ENCODE results near the gene COL4A1.

COL4A1 gene

DNA sequence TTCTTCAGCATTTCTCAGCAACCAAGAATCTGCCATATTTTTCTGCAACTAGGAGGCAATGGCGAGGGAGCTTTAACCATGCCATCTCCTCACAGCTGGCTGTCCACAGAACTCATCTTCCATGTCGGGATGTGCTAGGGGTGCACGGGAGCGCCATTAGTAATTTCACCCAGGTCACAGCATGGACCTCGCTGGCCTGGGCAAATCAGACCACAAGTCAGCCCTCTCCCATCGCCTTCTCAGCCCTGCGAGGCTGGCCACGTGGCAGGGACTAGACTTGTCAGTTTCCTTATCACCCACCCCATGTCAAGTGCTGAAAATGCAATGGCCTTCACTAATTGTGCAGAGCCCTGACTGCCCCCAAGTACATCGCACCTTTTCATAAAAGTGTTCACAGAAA, 15.7 kb downstream of the COL4A1 start:
- DNase-seq, result no peak

DNA sequence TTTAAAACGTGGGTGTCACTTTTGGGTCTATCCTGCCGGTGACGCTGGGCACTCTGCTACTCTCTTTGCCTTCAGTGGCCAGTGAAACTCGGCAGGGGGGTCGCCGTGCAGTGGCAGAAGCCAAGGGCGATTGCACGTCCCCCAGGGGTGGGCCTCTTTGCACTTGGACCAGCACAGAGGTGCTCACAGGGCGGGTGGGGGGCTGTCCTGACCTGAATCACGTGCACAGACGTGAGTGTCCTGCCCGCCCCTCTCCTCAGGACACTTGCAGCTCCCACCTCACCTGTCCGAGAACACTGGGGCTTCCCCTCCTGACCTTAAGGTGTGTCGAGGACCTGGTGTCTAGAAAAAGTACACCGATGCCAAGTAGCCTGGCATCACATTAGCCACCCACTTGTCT, 16.1 kb downstream of the COL4A1 start:
- DNase-seq, result no peak

DNA sequence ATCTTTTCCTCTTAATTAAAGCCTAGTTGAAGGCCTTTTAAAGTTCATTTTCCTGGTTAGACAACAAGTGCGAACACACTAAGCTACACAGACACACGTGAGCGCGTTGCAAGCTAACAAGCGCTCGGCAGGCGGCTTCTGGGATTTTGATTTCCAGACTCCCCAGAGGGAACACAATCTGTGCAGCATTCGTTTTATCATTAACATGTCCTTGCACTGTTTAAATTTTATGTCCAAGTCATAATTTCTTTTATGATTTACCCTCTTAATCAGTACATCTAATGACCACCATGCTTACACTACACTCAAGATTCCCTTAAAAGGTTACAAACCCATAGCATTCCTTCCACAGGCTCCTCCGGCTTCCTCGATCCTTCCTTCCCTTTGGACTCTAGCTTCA, 16.8 kb downstream of the COL4A1 start:
- DNase-seq, result no peak

DNA sequence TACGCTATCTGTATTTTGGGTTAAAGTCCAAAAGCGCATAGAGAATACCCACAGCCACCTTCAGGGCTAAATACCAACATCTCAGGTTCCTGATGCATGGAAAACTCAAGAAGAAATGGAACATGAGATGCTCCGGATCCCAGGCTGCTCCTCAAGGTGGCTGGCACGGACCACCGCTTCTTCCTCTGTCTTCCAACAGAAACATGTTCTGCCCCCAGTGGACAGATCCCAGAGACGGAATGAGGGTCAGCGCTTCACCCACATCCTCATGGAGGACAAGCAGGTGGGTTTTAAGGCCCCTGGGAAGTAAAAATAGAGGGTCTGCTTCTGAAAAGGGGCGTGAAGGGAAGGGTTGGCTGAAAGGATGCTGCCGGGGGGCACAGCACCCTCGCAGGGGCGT, 17.3 kb downstream of the COL4A1 start:
- DNase-seq, result no peak

DNA sequence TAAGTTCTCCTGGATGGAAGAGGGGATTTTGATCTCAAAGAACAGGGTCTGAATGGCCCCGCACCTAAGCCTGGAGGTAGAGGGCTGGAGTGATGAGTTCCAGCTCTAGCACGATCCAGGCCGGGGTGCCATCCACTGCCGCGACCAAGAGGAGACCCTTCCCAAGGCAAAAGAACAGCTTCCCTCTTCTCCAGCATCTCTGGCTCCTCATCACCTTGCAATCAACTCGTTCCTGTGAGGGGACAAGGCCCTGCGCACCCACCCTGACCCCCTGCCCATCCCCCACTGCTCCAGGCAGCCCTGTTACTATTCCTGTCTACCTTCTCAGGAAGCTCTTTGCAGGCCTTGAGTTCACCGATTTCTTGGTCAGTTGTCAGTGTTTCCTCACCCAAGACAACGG, 17.8 kb downstream of the COL4A1 start:
- no peak for DNase-seq

DNA sequence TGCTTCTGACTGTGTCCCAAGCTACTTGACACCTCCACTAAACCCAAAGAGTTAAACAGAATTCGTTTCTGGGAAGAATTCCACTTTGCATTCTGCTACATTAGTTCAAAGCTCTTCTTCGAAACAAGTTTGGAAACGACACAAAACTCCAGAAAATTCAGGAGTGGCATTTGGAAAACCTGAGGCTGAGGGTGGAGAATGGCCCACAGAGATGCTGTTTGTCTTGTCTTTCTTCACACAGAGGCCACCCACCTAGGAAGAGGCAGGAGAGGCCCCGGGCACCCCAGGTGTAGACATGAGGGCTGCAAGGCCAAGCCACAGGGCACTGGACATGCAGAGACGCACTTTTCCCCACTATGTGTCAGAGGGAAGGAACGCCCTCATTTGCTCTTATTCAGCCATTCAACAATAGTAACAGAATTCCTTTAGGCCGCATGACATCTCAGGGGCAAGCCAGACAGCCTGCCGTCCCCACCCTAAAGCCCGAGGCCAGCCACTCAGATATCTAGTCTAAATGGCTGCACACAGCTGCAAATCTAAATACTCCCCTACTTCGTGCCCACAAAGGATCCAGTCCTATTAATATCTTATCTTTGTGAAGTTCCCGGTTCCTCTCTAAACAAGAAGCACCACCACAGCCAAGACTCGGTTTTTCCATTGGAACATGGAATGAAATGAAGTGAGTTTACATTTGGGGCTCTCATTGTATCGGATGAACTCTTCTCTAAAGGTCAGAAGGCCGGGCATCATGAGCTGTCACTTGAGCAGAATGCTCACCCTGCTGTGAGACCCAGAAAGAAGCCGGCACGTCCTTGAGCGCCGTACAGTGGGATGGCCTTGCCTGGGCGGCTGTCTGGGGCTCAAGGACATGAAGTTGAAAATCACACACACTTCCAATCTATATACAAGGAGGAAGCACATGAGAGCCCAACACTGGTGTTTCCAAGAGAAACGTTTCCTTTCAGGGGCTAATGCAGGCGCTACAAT, 19.8 kb downstream of the COL4A1 start:
- no peak for DNase-seq

DNA sequence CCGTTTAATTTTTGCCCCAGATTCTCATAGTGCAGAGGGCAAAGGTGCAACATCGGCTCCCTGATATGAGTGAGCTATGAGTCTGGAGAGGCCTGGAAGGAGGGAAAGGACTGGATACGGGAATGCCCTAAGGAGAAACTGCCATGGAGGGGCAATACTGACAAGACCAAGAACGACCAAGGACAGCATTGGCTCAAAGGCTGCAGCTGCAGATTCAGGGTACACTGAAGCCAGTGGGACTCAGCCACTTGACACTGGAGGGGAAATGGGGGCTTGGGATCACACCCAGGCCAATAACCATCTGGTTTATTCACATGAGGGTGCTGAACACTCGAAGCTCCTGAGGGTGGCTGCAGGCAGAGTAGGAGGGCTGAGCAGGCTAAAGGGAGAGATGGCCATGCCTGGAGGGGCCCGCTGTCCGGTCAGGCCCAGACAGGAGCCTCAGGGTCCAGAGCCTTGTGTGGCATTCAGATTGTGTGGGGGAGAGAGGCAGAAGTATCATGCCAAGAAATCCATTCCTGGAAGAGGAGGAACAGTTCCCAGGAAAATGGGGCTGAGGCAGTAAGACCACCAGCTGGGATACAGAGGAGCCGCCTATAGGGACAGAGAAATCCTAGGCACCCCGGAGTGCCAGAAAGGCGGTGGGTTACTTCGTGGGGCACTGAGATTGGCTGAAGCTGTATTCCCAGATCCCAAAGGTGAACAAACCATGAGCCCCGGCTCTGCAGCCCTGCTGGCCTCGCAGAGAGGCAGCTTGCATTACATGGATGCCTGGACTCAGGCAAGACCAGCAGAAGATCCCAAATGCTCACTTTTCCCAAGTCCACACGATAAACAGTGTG, 20.7 kb downstream of the COL4A1 start:
- DNase-seq, result no peak

DNA sequence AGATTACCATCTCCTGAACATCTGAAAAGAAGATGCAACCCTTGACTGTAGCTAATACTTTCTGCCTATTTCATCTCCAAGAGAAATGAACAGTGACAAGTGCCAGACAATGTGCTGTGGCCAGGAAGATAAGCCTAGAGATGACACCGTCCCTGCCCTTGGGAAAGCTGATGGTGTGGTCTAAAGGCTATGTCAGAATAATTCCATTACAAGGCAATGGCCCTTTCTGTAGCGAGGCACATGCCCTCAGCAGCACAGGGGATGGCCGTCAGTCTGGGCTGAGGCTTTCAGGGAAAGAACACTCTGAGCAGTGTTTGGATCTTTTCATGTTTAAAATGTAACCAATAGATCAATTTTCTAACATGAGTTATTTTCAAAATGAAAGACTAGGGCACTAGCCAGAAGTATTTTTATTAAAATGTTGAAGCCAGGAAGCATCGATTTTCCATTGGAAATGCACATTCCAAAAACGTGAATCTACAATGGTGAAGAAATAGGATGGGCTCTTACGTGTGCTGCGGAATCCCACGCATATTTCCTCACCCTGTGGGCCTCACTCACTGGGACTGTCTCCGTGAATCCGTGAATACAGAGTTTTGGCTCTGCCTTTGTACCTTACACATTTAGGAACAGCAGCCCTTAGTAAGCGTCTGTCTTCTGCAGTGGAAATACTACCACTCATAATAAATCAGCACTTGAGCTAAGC, 22.0 kb downstream of the COL4A1 start:
- DNase-seq, result no peak

DNA sequence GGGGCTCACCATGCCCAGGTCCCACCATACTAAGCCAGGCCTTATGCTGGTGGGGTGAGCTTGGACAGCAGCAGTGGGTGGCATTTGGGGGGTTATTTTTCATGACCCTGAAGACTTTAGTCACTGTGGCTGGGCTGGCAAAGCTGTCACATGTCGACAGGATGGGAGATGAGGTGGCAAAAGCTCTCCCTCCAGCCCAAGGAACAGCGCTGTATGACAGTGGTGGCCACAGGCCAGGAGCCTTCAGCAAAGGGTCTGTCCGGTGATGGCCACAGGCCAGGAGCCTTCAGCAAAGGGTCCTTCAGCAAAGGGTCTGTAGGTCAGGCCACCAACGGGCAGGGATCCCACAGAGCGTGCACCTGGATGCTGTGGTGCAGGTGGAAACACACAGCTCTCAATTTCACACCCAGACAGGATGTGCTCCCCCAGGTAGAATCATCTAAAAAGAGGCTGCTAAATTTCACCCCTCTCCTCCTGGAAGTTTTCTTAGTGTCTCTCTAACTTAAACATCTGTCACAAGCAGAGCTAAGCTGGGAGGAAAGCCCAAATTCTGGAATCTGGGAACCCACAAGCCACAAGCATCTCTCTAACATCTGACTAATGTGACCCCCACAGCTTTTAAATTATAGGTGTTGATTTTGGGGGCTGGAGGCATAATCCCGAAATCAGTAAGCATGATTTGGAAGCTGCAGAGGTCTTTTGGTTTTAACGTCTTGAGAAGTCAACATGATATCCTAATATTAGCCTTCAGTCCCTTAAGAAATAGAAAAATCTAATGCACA, 23.0 kb downstream of the COL4A1 start:
- no peak for DNase-seq

DNA sequence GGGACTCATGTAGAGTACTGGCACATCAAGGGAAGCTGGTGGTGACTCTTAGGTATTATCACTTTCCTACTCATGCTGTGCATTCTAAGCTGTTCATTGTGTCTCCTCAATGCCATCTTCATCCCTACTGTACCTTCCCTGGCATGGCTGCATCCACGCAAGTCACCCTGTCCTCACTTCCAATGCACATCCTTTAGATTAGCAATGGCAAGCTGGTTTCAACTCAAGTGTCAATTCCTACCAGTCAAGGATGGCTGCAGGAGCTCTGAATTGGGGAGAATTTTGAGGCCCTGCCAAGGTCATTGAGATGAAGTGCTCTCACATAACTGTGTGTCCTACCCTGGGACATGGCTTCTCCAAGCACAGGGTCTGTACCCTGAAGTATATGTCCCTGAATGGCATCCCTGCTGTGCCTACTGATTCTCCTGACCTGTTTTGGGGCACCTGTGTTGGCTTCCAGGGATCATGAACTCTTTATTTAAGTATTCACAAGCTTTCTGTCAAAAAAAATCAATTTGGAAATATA, 24.6 kb downstream of the COL4A1 start:
- DNase-seq, result no peak

DNA sequence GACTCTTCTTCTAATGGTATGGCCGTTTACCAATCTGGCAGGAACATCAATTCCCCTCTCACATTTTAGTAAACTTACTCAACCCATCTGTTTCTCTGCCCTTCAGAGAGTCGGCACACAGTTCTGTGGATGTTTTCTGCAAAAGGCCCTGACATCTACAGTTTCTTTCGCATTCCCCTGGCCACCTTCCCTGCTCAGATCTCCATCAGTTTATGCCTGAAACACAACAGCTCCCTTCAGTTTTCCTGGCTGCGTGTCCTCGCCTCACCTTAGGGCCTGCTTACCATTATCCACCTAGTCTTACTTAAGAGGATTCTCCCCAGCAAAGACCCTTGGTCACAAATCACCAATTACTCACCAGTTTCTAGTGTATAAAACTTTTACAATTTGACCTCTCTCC, 25.2 kb downstream of the COL4A1 start:
- DNase-seq, result no peak

DNA sequence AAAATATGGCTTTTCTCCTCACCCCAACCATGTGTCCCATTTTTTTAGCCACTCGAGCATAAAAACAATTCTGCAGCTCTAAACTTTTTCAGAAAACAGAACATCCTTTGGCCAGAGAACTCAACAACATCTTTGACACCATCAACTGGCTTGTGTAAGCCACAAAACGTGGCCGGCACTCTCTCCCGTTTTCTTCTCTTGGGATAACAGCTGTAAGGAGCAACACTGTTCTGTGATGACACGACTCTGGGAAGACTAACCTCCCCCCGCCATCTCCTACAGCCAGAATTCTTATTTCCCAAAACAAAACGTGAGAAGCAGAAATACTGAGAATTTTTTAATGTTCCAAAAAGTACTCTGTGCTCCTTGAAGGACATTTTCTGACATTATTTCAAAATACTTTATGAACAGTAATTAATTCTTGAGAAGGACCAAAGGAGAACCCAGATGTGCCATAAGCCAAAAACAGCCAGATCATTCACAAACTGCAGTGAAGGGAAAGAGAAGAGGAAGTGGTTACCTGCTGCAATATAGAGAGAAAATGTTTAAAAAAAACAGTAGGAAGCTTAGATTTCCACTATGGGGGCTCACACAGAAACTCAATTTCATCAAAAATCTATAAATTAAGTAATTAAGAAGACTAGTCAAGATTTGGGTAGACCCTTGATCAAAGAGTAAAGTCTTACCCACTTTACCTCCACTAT, 25.8 kb downstream of the COL4A1 start:
- no peak for DNase-seq

DNA sequence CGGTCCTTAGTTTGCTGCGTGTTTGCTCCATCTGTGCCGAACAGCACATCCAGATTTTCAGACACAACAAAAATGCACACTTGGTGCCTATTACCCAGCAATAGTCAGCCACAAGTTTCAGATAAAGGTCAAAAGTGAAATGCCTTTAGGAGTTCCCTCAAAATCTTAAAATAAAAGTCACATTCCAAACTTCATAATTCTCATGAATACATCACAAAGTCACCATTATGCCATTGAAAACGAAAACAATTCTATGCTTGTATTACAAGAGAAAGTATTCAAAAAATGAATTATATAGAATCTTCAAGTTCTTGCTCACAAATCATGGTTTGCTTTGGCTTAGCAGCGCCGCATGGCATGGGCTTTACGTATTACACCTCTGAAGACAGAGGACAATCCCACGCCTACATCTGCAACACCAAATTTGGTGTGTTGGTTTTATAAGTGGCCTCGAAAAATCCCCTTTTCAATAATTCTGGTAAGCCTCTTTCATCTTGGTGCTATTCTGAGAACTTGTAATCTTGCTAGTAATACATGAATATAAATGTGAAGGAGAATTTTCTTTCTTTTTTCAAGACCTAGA, 26.6 kb downstream of the COL4A1 start:
- DNase-seq, result no peak

DNA sequence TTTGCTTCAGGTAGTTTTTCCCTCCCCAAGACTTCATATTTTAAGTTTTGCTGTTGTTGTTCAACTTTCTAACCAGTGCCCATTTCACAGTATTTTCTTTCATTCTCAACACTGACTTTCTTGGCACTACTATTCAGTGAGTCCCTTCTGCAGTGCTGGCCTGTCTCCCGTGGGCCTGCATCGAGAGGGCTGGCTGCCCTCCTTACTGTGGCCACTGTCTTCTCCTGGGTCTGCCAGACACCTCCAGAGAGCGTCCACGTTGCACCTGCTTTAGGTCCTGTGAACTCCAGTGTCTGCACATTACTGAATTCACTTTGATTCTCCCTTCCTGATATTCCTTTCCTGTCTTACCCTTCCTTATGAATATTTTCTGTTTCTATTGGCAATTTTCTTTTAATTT, 27.3 kb downstream of the COL4A1 start:
- no peak for DNase-seq

DNA sequence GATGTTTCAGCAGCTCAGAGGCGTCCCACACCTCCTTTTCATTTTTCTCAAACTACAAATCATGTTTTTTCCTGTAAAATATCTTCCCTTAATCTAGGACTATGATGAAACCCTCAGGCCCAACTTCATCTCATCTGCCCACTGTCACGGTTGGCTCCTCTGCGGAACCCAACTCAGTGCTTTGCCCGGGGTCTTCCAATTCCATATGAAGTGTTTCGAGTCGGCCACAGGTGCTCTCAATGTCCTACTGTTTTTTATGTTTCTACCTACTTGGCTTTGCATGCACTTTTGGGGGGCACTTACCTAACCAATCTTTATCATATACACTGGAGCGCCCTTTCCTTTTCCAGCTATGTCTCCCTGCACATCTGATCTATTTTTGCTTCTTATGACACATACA, 28.1 kb downstream of the COL4A1 start:
- no peak for DNase-seq

DNA sequence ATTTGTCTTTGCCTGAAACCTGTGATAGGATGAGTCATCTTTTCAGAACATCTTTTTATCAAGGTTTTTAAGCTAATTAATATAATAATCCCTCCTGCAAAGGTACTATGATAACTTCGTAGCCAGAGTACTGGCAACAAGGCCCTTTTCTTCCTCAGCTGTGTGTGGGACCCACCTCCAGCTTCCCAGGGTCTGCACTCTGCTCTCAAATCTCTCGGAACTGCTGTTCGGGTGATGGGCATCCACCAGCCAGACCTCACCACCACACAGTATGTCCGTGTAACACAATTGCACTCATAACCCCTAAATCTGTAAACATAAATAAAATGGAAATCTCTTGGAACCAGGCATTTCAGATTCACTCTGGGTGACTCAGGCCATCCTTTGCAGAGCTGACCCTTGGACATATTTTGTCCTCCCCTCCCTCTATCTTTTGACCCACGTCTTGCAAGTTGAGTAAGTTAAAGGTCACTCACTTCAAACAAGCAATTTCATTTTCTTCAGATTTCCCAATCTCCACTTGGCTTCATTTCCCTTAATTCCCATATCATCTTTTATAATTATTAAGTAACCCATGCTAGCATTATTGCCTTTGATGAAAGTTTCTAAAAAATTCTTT, 29.5 kb downstream of the COL4A1 start:
- DNase-seq, result no peak

DNA sequence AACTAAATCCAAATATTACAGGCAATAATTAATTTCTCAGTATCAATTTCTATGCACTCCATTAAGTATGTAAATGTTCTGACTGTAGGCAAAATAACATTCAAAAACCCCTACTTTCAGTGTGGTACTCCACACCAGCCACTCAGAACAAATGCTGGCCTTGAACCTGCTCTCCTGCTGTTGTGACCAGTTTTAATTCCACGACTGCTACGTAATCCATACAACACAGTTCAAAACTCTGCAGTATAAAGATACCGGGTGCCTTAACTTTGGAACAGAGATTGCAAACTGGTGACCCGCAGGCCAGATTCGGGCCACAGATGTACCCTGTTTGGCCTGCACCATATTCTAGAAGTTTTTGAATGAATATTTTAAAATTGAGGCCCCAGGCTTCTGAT, 30.4 kb downstream of the COL4A1 start:
- no peak for DNase-seq

DNA sequence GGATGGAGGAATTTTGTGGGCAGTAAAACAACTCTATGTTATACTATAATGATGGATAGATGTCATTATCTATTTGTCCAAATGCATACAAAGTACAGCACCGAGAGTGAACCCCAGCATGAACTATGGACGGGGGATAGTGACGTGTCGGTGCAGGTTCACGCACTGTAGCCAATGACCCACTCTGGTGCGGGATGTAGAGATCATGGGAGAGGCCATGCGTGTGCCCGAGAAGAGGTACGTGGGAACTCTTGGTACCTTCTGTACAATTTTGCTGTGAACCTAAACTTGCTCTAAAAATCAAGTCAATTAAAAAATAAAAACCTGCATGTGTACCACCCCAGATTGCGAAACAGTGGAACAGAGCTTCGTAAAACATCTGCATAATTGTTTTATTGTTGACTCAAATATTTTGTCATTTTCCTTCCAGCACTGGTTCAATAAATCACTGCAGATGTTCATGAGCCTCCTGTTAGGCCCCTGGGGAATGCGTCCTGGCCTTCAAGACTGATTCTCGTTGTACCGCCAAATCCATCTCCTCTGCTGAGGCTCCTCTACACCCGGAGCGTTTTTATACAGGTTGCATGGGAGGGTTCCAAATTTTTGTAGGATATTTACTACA, 30.9 kb downstream of the COL4A1 start:
- no peak for DNase-seq

DNA sequence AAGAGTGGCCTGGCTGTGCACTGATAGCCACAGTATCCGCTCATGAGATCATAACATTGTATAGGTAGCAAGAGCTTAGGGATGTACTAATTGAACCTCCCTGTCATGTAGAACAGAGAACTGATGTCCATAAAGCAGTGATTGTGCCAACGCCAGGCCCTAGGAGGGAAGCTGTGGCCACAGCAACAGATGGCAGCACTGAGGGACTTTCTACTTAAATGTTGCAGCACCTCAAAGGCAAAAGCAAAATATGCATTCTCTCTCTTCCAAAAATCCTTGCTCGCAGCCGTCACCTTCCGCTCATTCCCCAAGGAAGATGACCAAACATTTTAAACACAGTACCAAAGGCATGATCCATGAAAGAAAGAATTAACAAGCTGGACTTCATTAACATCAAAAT, 32.3 kb downstream of the COL4A1 start:
- DNase-seq, result no peak

DNA sequence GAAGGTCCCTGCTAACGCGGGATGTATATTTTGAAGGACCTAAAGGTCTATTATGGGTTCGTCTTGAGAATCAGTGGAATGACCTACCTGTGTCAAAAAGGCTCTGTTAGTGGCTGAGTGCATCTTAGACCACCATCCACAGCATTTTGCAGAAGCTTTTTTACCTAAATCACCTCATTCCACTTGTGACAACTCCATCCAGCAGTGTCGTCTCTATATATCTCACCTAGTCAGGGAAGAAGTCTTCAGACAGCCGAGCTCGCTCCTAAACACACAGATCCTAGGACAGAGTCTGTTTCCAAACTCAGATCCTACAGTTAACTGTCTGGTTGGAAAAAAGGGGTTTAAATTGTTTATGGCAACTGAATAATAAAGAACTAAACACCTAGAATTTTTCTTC, 33.7 kb downstream of the COL4A1 start:
- no peak for DNase-seq
